ENCODE measurements around the gene ELAVL1.

Gene ELAVL1

GRCh38 chr19:7928334-7928706 is 77.1 kb downstream of the ELAVL1 start:
- H3K4me3 ChIP-seq (ENCODE audit: low read length) = no peak overlapping the region
- peak overlapping the region; percentile 61 for H3K4me2 ChIP-seq (ENCODE audit: low read length)
- peaks cover 44% of the 10 kb centered on the region for H3K4me1 ChIP-seq (ENCODE audit: control insufficient read depth, insufficient read depth, low read length)
- H3K36me3 ChIP-seq (ENCODE audit: insufficient read depth, low read length) = peaks cover 35% of the 10 kb centered on the region
- H3K9me3 ChIP-seq (replicated peaks; ENCODE audit: low read length) = no peaks in the 10 kb centered on the region
- H3K27me3 ChIP-seq (ENCODE audit: control insufficient read depth, insufficient read depth, low read length) = no peaks in the 10 kb centered on the region
- H3K9ac ChIP-seq (ENCODE audit: low read depth, low read length) = peak overlapping the region; percentile 55

DNA sequence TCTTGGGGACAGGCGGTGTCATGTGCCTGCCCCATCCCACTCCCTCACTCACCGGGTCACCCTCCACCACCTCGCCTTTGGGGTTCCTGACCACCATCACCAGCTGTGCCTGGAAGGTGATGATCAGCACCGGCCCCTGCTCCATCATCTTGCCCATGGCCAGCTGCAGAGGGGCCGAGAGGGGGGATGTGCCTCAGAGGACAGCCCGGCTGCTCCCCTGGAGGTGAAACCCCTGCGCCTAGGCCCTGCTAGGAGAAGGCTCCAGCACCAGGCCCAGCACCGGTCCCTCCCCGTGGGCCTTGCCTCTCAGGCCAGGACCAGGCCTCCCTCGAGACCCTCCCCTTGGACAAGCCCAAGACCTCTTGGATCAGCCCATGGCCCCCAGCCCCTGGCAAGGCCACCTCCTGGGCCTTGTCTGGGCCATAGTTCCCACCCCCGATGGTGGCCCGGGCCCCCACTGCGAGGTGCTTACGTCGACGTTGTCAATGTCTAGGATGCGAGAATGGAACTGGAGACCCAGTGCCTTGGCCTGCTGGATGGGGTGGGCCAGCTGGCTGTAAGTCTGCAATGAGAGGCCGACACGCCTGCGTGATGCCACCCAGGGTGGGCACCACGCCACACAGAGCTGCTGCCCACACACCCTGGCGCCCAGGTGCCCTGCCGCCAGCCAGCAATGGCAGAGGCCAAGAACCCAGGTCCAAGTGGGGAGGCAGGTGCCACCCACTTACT is 77.7 kb downstream of the ELAVL1 start:
- no peaks in the 10 kb centered on the region for H3K9me3 ChIP-seq (replicated peaks; ENCODE audit: low read length)
- H3K27me3 ChIP-seq (ENCODE audit: control insufficient read depth, insufficient read depth, low read length) = no peaks in the 10 kb centered on the region
- H3K4me3 ChIP-seq (ENCODE audit: low read length) = no peak overlapping the region
- peak overlapping the region; percentile 55 for H3K9ac ChIP-seq (ENCODE audit: low read depth, low read length)
- H3K36me3 ChIP-seq (ENCODE audit: insufficient read depth, low read length) = peaks cover 35% of the 10 kb centered on the region
- peaks cover 44% of the 10 kb centered on the region for H3K4me1 ChIP-seq (ENCODE audit: control insufficient read depth, insufficient read depth, low read length)
- H3K4me2 ChIP-seq (ENCODE audit: low read length) = peak overlapping the region; percentile 61

DNA sequence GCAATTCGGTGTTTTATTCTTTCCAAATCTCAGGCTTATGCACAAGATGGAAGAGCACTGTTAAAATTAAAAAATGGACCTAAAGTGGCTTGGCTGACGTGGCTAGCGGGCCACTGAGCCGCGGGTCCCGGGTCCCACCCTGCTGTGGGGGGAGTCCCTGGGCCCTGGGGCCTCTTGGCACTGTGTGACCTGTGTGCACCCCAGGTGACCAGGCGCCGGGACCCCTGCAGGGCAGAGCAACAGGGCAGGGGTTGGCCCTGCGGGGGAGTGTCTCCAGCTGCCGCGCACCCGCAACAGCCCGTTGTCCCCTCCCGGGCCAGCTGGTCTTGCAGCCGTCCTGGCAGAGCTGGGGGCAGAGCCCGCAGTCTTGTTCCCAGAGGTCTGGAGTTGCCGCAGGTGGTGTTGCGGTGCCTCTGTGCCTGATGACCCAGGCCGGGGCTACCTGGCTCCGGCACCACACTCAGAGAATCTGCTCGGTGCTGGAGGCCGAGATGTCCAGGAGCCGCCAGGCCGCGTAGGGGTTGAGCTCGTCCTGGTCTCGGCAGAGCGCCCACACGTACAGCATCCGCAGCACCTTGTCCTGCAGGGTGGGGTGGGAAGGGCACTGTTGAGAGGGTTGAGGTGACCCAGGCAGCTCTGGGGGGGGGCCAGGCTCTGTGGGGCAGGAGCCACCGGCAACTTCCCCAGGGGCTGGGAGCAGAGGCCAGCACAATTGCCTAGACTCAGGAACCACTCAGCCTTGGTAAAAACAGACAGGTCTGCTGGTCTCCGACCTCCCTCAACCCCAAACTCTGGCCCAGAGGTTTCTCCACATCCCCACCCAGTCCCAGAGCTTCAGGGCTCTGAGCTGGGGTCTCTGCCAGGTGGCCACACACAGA is 78.5 kb downstream of the ELAVL1 start:
- Histone ChIP-seq H3K9me3 (replicated peaks; ENCODE audit: low read length) (no peaks in the 10 kb centered on the region), H3K4me2 (ENCODE audit: low read length) (peak overlapping the region; percentile 87), H3K9ac (ENCODE audit: low read depth, low read length) (no peak overlapping the region), H3K36me3 (ENCODE audit: insufficient read depth, low read length) (peaks cover 35% of the 10 kb centered on the region), H3K27me3 (ENCODE audit: control insufficient read depth, insufficient read depth, low read length) (no peaks in the 10 kb centered on the region), H3K4me3 (ENCODE audit: low read length) (no peak overlapping the region), H3K4me1 (ENCODE audit: control insufficient read depth, insufficient read depth, low read length) (peaks cover 48% of the 10 kb centered on the region)

DNA sequence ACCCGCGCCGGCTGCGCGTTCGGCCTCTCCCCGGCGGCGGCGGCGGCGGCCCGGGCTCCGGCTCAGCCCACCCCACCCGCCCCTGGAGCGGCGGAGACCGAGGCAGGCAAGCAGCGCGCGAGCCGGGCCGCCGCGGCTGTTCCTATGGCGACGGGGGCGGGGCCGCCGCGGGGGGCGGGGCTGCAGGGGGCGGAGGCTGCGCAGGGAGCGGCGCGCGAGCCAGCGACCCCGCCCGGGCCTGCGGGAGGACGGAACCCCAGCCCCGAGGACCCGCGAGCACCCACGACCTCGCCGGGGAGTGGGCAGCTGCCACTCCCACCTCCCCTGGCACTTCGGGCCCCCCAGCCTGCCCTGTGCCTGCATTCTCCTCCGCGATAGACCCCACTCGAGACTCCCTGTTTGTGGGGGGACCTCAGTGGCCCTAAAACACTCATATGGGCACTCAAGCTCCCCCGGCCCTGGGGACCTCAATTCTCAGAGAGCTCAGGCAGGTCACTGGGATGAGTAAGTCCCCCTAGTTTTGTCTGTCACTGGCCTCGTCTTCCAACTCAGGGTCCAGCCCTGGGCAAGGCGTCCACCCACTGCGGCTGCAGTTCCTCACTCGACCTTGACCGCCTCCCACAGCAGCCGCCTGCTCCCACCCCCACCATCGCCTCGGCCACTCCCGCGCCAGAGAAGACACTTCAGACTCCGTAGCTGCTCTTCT is 79.3 kb downstream of the ELAVL1 start, which contains the start of gene CTXN1:
Gene CTXN1, minus strand, starts transcription at position 115 of the 706 bp plus-strand sequence. CDS start 597 bp downstream, outside the sequence.
- Histone ChIP-seq H3K27me3 (ENCODE audit: control insufficient read depth, insufficient read depth, low read length) (no peaks in the 10 kb centered on the region), H3K4me2 (ENCODE audit: low read length) (peak within 1 kb of the TSS; percentile 87), H3K9me3 (replicated peaks; ENCODE audit: low read length) (no peaks in the 10 kb centered on the region), H3K9ac (ENCODE audit: low read depth, low read length) (peak within 1 kb of the TSS; percentile 52), H3K4me3 (ENCODE audit: low read length) (peak within 1 kb of the TSS; percentile 72), H3K36me3 (ENCODE audit: insufficient read depth, low read length) (peaks cover 30% of the 10 kb centered on the region), H3K4me1 (ENCODE audit: control insufficient read depth, insufficient read depth, low read length) (peaks cover 56% of the 10 kb centered on the region)

DNA sequence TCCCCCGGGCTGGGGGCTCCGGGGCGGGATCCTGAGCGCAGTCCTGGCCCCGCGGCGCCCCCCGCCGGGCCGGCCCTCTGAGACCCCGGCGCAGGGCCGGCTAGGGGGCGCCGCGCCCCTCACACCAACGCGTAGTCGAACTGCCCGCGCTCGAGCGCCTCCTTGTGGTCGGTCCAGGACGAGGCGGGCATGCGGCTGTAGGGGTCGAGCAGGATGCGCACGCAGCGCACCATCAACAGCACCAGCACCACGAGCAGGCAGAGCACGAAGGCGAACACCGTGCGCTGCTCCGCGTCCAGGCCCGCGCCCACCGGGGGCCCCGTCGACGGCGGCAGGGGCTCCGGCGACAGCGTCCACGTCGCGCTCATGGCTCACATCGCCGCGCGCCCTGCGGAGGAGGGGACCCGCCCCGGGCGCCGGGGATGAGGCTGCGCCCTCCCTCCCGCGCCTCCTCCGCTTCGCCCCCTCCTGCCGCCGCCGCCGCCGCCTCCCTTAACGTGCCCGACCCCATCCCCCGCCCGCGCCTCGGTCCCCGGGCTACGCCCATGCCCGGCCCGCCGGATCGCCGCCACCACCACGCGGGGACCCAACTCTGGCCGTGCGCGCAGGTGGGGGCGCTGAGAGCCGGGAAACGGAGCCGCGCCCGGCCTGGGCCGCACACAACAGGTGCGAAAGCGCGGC is 80.1 kb downstream of the ELAVL1 start:
- H3K36me3 ChIP-seq (ENCODE audit: insufficient read depth, low read length) = peaks cover 22% of the 10 kb centered on the region
- no peaks in the 10 kb centered on the region for H3K27me3 ChIP-seq (ENCODE audit: control insufficient read depth, insufficient read depth, low read length)
- H3K9ac ChIP-seq (ENCODE audit: low read depth, low read length) = no peak overlapping the region
- H3K9me3 ChIP-seq (replicated peaks; ENCODE audit: low read length) = no peaks in the 10 kb centered on the region
- H3K4me1 ChIP-seq (ENCODE audit: control insufficient read depth, insufficient read depth, low read length) = peaks cover 55% of the 10 kb centered on the region
- H3K4me2 ChIP-seq (ENCODE audit: low read length) = peak overlapping the region; percentile 69
- H3K4me3 ChIP-seq (ENCODE audit: low read length) = peak overlapping the region; percentile 55

GRCh38 chr19:7924651-7925170 is 80.7 kb downstream of the ELAVL1 start:
- Histone ChIP-seq H3K4me3 (ENCODE audit: low read length) (no peak overlapping the region), H3K9me3 (replicated peaks; ENCODE audit: low read length) (no peaks in the 10 kb centered on the region), H3K4me2 (ENCODE audit: low read length) (peak overlapping the region; percentile 69), H3K9ac (ENCODE audit: low read depth, low read length) (no peak overlapping the region), H3K27me3 (ENCODE audit: control insufficient read depth, insufficient read depth, low read length) (no peaks in the 10 kb centered on the region), H3K4me1 (ENCODE audit: control insufficient read depth, insufficient read depth, low read length) (peaks cover 53% of the 10 kb centered on the region), H3K36me3 (ENCODE audit: insufficient read depth, low read length) (peaks cover 22% of the 10 kb centered on the region)

DNA sequence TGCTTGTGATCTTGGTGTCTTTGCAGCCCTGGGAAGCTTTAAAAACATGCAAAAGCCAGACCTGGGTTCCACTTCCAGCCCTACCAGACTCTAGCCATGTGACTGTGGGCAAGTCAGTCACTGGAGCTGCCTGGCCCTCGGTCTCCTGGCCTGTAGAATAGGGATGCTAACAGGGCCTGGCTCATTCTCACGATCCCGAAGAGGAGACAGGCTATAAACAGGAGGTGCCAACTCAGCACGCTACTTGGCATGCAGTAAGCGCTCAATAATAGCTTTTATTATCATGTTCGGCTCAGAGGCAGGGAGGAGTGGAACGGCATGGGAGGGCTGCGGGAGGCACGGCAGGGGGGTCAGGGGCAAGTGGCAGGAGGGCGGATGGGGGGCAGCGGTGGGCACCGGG is 81.2 kb downstream of the ELAVL1 start:
- Histone ChIP-seq H3K36me3 (ENCODE audit: insufficient read depth, low read length) (peaks cover 22% of the 10 kb centered on the region), H3K9me3 (replicated peaks; ENCODE audit: low read length) (no peaks in the 10 kb centered on the region), H3K27me3 (ENCODE audit: control insufficient read depth, insufficient read depth, low read length) (no peaks in the 10 kb centered on the region), H3K9ac (ENCODE audit: low read depth, low read length) (no peak overlapping the region), H3K4me3 (ENCODE audit: low read length) (no peak overlapping the region), H3K4me2 (ENCODE audit: low read length) (no peak overlapping the region), H3K4me1 (ENCODE audit: control insufficient read depth, insufficient read depth, low read length) (peaks cover 53% of the 10 kb centered on the region)

DNA sequence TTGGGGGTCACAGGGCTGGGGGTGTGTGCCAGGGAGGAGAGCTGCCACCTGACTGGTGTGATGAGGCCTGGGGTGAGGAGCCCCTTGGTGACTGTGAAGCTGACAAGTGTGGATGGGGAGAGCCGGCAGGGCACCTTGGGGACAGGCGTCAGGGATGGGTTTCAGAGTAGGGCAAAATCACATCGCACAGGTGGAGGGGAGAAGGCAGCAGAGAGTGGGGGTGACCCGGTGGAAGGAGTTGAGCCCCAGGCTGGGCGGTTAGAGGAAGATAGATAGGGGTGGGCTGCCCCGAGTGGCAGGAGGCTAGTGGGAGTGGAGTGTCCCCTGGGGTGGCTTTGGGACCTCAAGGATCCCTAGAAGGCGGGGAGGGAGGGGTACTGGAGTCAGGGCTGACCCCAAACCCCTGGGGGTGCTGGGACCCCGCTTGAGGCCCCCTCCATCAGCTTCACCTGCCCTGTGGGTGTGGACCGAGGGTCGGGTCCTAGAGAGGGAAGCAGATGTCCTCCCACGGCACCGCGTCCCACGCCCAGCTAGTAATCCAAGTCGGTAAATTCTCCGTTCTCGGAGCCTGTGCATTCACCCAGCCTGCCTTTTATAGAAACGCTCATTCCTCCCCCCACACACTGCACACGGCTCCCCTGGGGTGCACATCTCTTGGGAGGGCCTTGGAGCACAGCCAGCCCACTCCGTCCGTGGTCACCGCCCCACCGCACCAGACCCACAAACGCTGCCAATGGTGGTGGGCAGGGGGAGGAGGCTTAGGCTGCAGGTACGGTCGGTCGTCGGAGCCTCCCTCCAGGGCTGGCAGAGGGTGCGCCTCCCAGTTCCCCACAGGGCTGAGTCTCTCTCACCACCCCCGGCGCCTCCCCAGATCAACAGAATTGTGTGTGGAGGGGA is 81.9 kb downstream of the ELAVL1 start:
- no peaks in the 10 kb centered on the region for H3K27me3 ChIP-seq (ENCODE audit: control insufficient read depth, insufficient read depth, low read length)

DNA sequence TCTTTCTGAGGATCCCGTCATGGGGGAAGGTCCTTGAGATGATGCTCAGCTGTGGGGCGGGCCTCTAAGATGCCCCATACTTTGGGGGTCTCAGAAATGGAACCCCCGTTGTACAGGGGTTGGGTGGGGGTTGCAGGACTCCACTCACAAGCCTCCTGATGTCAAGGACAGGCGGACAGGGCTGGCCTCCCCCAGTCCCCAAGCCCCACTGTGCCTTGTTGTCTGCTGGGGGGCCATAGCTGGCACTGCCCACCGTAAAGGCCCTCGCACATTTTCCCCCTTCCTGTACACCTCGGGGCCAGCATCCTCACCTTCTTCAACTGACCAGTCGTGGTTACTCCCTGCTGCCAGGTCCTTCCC is 82.6 kb downstream of the ELAVL1 start:
- Histone ChIP-seq H3K27me3 (ENCODE audit: control insufficient read depth, insufficient read depth, low read length) (no peaks in the 10 kb centered on the region), H3K9ac (ENCODE audit: low read depth, low read length) (no peak overlapping the region), H3K36me3 (ENCODE audit: insufficient read depth, low read length) (peaks cover 22% of the 10 kb centered on the region), H3K4me2 (ENCODE audit: low read length) (no peak overlapping the region), H3K9me3 (replicated peaks; ENCODE audit: low read length) (no peaks in the 10 kb centered on the region), H3K4me1 (ENCODE audit: control insufficient read depth, insufficient read depth, low read length) (peaks cover 42% of the 10 kb centered on the region), H3K4me3 (ENCODE audit: low read length) (no peak overlapping the region)

More for the DNA sequence above, 81.9 kb downstream of the ELAVL1 start:
- no peak overlapping the region for H3K4me2 ChIP-seq (ENCODE audit: low read length)
- H3K9ac ChIP-seq (ENCODE audit: low read depth, low read length) = no peak overlapping the region
- H3K4me3 ChIP-seq (ENCODE audit: low read length) = no peak overlapping the region
- no peaks in the 10 kb centered on the region for H3K9me3 ChIP-seq (replicated peaks; ENCODE audit: low read length)
- H3K36me3 ChIP-seq (ENCODE audit: insufficient read depth, low read length) = peaks cover 22% of the 10 kb centered on the region
- peaks cover 48% of the 10 kb centered on the region for H3K4me1 ChIP-seq (ENCODE audit: control insufficient read depth, insufficient read depth, low read length)

All from skeletal muscle satellite cell (primary cell).